MCF 10A (cell line): ENCODE results near the gene CHURC1. TPM values are rescaled to one million over a fixed set of nuclear protein-coding genes. Genes with fewer than 3 reads are reported as not detected.

Experiments used
- BruUV-seq: library from RNA; stranded (reverse); fragments of 400-500 nt; replicated peaks from 2 replicates; lab custom pipeline; 2021; lab: Mats Ljungman, UMichigan
- CTCF ChIA-PET: fragments of 300-600 bp; sonication (Branson Sonifier 250); formaldehyde crosslinking; extraction: SDS; loops from one replicate; lab custom pipeline; 2021; ENCODE audit warnings: antibody characterized with exemption, inconsistent platforms; lab: Yijun Ruan, JAX
- POLR2A ChIA-PET: fragments of 300-600, 350-650 bp; sonication (Branson Sonifier 250); formaldehyde crosslinking; extraction: SDS; loops from one replicate; lab custom pipeline; 2020; ENCODE audit warnings: antibody characterized with exemption, inconsistent platforms; lab: Yijun Ruan, JAX
- DNase-seq: peaks from one replicate; pipeline ENCODE4 v3.0.0-alpha.2; 2018; ENCODE audit not compliant: unreplicated experiment
- H3K27ac Mint-ChIP-seq: one replicate; pipeline ENCODE4 v1.8.0; 2022; ENCODE audit warnings: mild to moderate bottlenecking, low read depth, mixed read lengths; ENCODE audit not compliant: unreplicated experiment
- H3K27me3 Mint-ChIP-seq: one replicate; pipeline ENCODE4 v1.8.0; 2022; ENCODE audit warnings: mixed read lengths; ENCODE audit not compliant: insufficient read depth, unreplicated experiment
- H3K36me3 Mint-ChIP-seq: one replicate; pipeline ENCODE4 v1.8.0; 2022; ENCODE audit warnings: mild to moderate bottlenecking, moderate library complexity, mixed read lengths; ENCODE audit not compliant: insufficient read depth, unreplicated experiment
- H3K4me1 Mint-ChIP-seq: one replicate; pipeline ENCODE4 v1.8.0; 2022; ENCODE audit warnings: mixed read lengths; ENCODE audit not compliant: insufficient read depth, unreplicated experiment
- H3K4me3 Mint-ChIP-seq: one replicate; pipeline ENCODE4 v1.8.0; 2022; ENCODE audit warnings: mild to moderate bottlenecking, moderate library complexity, mixed read lengths; ENCODE audit not compliant: unreplicated experiment
- H3K9me3 Mint-ChIP-seq: one replicate; pipeline ENCODE4 v1.8.0; 2022; ENCODE audit warnings: mixed read lengths; ENCODE audit not compliant: unreplicated experiment
- intact Hi-C: fragments of 100-400 bp; cut with micrococcal nuclease; formaldehyde crosslinking; loops from 2 replicates; pipeline ENCODE4 v1.14.1; 2022
- total RNA-seq: library from RNA; stranded (reverse); gene quantifications from 2 replicates; pipeline ENCODE4 v1.2.3, GENCODE V29; 2022
- TF ChIP-seq, protein P1 (sequence below): fragments of 200-600 bp; IDR thresholded peaks from one replicate; pipeline ENCODE4 v1.8.0; 2022; ENCODE audit warnings: antibody characterized with exemption, mild to moderate bottlenecking; ENCODE audit not compliant: unreplicated experiment

CHURC1 gene
- total RNA-seq, 1 experiment from 2014 or later = 72.5 TPM

DNA sequence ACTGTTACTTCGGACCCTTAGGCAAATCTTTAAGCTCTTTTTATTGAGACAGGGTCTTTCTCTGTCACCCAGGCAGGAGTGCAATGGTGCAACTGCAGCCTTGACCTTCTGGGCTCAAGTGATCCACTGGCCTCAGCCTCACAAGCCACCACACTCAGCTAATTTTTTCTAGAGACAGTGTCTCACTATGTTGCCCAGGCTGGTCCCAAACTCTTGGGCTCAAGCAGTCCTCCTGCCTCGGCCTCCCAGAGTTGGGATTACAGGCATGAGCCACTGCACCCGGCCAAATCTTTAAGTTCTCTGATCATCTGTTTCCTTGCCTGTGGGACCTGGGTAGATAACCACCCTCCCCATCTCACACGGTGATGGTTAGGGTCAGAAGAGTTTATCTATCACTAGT, 30.6 kb downstream of the CHURC1 start:
- CTCF ChIA-PET = interaction anchor here (0.6 kb wide), 1 partner anchor 11 kb away, joined by 4 read pairs; no protein-coding TSS in a partner anchor
- intact Hi-C loops = no loop called here
- BruUV-seq = no TSS peak
- Mint-ChIP-seq H3K27me3 (no peaks in the 10 kb centered on the region), H3K27ac (no peak overlapping the region), H3K4me1 (no peaks in the 10 kb centered on the region), H3K36me3 (peaks cover 36% of the 10 kb centered on the region), H3K9me3 (no peaks in the 10 kb centered on the region), H3K4me3 (no peak overlapping the region)
- DNase-seq = no peak
- POLR2A ChIA-PET = no interaction called here
- TF ChIP-seq, protein P1, sequence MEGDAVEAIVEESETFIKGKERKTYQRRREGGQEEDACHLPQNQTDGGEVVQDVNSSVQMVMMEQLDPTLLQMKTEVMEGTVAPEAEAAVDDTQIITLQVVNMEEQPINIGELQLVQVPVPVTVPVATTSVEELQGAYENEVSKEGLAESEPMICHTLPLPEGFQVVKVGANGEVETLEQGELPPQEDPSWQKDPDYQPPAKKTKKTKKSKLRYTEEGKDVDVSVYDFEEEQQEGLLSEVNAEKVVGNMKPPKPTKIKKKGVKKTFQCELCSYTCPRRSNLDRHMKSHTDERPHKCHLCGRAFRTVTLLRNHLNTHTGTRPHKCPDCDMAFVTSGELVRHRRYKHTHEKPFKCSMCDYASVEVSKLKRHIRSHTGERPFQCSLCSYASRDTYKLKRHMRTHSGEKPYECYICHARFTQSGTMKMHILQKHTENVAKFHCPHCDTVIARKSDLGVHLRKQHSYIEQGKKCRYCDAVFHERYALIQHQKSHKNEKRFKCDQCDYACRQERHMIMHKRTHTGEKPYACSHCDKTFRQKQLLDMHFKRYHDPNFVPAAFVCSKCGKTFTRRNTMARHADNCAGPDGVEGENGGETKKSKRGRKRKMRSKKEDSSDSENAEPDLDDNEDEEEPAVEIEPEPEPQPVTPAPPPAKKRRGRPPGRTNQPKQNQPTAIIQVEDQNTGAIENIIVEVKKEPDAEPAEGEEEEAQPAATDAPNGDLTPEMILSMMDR = no peak

DNA sequence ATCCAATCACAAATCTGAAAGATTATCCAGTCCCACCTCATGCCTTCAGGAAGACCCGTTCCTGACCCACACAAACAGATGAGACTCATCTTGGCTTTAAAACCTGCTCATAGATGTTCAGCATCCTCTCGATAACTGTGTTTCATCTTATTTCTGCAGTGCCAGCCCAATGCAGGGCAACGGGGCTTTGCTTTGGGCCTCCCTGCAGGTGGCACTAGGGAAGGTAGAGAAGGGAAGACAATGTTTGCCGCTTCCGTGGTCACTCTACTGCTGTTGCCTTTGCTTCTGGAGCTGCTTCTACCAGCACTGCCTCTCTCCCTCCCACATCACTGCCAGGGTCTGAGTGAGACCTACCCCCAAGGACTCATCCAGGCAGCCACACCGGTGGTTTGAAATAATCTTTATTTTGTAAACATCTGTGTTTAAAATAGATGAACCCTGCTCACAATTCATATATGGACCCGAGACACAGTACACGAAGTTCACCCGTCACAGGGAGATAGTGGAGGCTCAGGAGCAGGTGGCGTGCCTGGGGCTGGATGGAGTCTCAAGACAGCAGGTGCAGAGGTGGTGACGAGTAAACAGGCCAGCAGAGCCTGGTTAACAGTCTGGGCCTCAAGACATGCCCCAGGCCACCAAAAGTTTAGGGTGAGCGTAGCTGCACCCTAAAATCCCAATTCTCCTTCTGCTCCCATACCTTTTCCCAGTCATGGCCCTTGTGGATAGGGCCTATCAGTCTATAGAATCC, 31.4 kb downstream of the CHURC1 start:
- H3K36me3 Mint-ChIP-seq = peaks cover 33% of the 10 kb centered on the region
- H3K27me3 Mint-ChIP-seq = no peaks in the 10 kb centered on the region
- POLR2A ChIA-PET = no interaction called here
- CTCF ChIA-PET = no interaction called here
- no TSS peak for BruUV-seq
- no peak for DNase-seq
- H3K4me1 Mint-ChIP-seq = no peaks in the 10 kb centered on the region
- TF ChIP-seq, protein P1 = no peak
- no peak overlapping the region for H3K4me3 Mint-ChIP-seq
- H3K27ac Mint-ChIP-seq = no peak overlapping the region
- intact Hi-C loops = no loop called here
- H3K9me3 Mint-ChIP-seq = no peaks in the 10 kb centered on the region

DNA sequence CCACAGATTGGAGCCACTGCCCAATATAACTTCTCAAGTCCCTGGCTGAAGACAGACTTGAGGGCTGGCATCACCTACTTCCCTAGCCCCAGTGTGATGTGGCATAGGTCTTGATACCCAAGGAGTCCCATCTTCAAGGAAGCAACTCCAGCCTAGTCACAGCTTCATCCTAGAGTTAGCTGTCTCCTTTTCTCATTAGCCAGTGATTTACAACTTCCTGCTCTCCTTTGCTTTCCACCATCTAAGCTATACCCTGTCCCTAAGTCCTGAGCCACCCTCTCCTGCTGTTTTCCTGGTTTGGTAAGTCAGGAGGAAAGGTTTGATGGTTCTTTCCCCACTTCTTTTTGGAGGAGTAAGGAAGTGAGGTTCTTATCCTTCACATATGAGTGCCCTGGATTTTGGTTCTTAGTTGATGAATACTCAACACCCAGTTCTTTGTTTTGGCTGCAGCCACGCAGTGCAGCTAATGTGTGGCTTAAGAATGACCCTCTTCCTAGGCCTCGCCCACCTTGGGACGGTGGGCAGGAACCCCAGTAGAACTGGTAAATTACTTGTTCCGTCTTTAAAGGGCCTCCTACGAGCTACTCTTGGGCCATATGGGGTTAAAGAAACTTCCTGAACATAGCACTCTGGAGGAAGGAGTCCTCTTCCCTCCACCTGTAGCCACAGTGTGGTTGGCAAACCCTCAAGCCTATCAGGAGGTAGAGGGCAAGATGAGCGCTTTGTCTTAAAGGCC, 32.2 kb downstream of the CHURC1 start:
- ChIA-PET CTCF (interaction anchor here (0.6 kb wide), 1 partner anchor 23 kb away, joined by 3 read pairs; no protein-coding TSS in a partner anchor), POLR2A (no interaction called here)
- BruUV-seq = no TSS peak
- TF ChIP-seq, protein P1 = no peak
- no peak for DNase-seq
- no peaks in the 10 kb centered on the region for H3K27me3 Mint-ChIP-seq
- no peaks in the 10 kb centered on the region for H3K9me3 Mint-ChIP-seq
- no peak overlapping the region for H3K27ac Mint-ChIP-seq
- H3K36me3 Mint-ChIP-seq = peaks cover 28% of the 10 kb centered on the region
- intact Hi-C loops = no loop called here
- H3K4me3 Mint-ChIP-seq = no peak overlapping the region
- H3K4me1 Mint-ChIP-seq = no peaks in the 10 kb centered on the region
